ENCODE data around the gene TSHZ2.
"Not testable (repeated sequence)": the region's sequence is repeated elsewhere in the genome, so short reads cannot be mapped to it uniquely, and the experiment has no call there.

Gene TSHZ2

GRCh38 chr20:53523615-53524014, 551.5 kb downstream of the TSHZ2 start:
- not testable (repeated sequence) for H3K9me3 ChIP-seq (ENCODE audit: control insufficient read depth in 5 of 5, low read length in 5 of 5)

GRCh38 chr20:53524589-53525312, 552.6 kb downstream of the TSHZ2 start:
- Histone ChIP-seq H3K36me3 (ENCODE audit: control insufficient read depth in 5 of 5, insufficient read depth in 5 of 5, low read length in 5 of 5) (no peaks in the 10 kb centered on the region), H3K4me3 (ENCODE audit: low read depth in 1 of 5, low read length in 5 of 5) (no peak overlapping the region), H3K4me1 (ENCODE audit: control insufficient read depth in 5 of 5, insufficient read depth in 5 of 5, low read length in 5 of 5) (peaks cover 0 to 1% (median 0%) of the 10 kb centered on the region in 5 donors), H3K9me3 (ENCODE audit: control insufficient read depth in 5 of 5, low read length in 5 of 5) (no peaks in the 10 kb centered on the region), H3K27me3 (ENCODE audit: control insufficient read depth in 5 of 5, insufficient read depth in 4 of 5, low read length in 5 of 5) (no peaks in the 10 kb centered on the region), H3K27ac (ENCODE audit: low read depth, low read length) (no peak overlapping the region), H3K9ac (ENCODE audit: low read length in 5 of 5) (no peak overlapping the region)

More at GRCh38 chr20:53523615-53524014, 551.5 kb downstream of the TSHZ2 start:
- H3K9ac ChIP-seq (ENCODE audit: low read length in 5 of 5); H3K27ac ChIP-seq (ENCODE audit: low read depth, low read length); H3K36me3 ChIP-seq (ENCODE audit: control insufficient read depth in 5 of 5, insufficient read depth in 5 of 5, low read length in 5 of 5); H3K4me3 ChIP-seq (ENCODE audit: low read depth in 1 of 5, low read length in 5 of 5); H3K4me1 ChIP-seq (ENCODE audit: control insufficient read depth in 5 of 5, insufficient read depth in 5 of 5, low read length in 5 of 5); H3K27me3 ChIP-seq (ENCODE audit: control insufficient read depth in 5 of 5, insufficient read depth in 4 of 5, low read length in 5 of 5): not testable (repeated sequence)

GRCh38 chr20:53527196-53527595, 555.0 kb downstream of the TSHZ2 start:
- H3K4me3 ChIP-seq (ENCODE audit: low read depth in 1 of 5, low read length in 5 of 5) = no peak overlapping the region
- H3K27me3 ChIP-seq (ENCODE audit: control insufficient read depth in 5 of 5, insufficient read depth in 4 of 5, low read length in 5 of 5) = no peaks in the 10 kb centered on the region
- no peaks in the 10 kb centered on the region for H3K36me3 ChIP-seq (ENCODE audit: control insufficient read depth in 5 of 5, insufficient read depth in 5 of 5, low read length in 5 of 5)
- H3K4me1 ChIP-seq (ENCODE audit: control insufficient read depth in 5 of 5, insufficient read depth in 5 of 5, low read length in 5 of 5) = no peaks in the 10 kb centered on the region
- H3K9me3 ChIP-seq (ENCODE audit: control insufficient read depth in 5 of 5, low read length in 5 of 5) = no peaks in the 10 kb centered on the region
- H3K27ac ChIP-seq (ENCODE audit: low read depth, low read length) = no peak overlapping the region
- H3K9ac ChIP-seq (ENCODE audit: low read length in 5 of 5) = no peak overlapping the region

DNA sequence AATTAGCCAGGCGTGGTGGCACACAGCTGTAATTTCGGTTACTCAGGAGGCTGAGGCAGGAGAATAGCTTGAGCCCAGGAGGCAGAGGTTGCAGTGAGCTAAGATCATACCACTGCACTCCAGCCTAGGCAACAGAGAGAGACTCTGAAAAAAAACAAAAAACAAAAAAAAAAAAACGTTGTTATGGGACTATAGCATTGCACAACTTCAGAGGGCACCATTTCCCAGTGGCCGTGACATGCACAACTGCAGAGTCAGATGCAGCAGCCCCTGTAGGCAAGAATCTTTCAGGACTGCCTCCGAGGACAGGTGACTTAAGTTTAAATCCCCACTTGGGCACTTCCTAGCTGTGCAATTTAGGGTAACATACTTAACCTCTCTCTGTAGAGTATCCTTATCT, 557.5 kb downstream of the TSHZ2 start:
- no peak overlapping the region for H3K9ac ChIP-seq (ENCODE audit: low read length in 5 of 5)
- no peaks in the 10 kb centered on the region for H3K9me3 ChIP-seq (ENCODE audit: control insufficient read depth in 5 of 5, low read length in 5 of 5)
- H3K27me3 ChIP-seq (ENCODE audit: control insufficient read depth in 5 of 5, insufficient read depth in 4 of 5, low read length in 5 of 5) = no peaks in the 10 kb centered on the region
- H3K36me3 ChIP-seq (ENCODE audit: control insufficient read depth in 5 of 5, insufficient read depth in 5 of 5, low read length in 5 of 5) = no peaks in the 10 kb centered on the region
- H3K4me3 ChIP-seq (ENCODE audit: low read depth in 1 of 5, low read length in 5 of 5) = no peak overlapping the region
- H3K27ac ChIP-seq (ENCODE audit: low read depth, low read length) = no peak overlapping the region
- H3K4me1 ChIP-seq (ENCODE audit: control insufficient read depth in 5 of 5, insufficient read depth in 5 of 5, low read length in 5 of 5) = no peaks in the 10 kb centered on the region

GRCh38 chr20:53530440-53530839, 558.3 kb downstream of the TSHZ2 start:
- Histone ChIP-seq H3K9me3 (ENCODE audit: control insufficient read depth in 5 of 5, low read length in 5 of 5) (no peaks in the 10 kb centered on the region), H3K27ac (ENCODE audit: low read depth, low read length) (no peak overlapping the region), H3K27me3 (ENCODE audit: control insufficient read depth in 5 of 5, insufficient read depth in 4 of 5, low read length in 5 of 5) (no peaks in the 10 kb centered on the region), H3K9ac (ENCODE audit: low read length in 5 of 5) (no peak overlapping the region), H3K4me3 (ENCODE audit: low read depth in 1 of 5, low read length in 5 of 5) (no peak overlapping the region), H3K36me3 (ENCODE audit: control insufficient read depth in 5 of 5, insufficient read depth in 5 of 5, low read length in 5 of 5) (no peaks in the 10 kb centered on the region), H3K4me1 (ENCODE audit: control insufficient read depth in 5 of 5, insufficient read depth in 5 of 5, low read length in 5 of 5) (no peaks in the 10 kb centered on the region)

DNA sequence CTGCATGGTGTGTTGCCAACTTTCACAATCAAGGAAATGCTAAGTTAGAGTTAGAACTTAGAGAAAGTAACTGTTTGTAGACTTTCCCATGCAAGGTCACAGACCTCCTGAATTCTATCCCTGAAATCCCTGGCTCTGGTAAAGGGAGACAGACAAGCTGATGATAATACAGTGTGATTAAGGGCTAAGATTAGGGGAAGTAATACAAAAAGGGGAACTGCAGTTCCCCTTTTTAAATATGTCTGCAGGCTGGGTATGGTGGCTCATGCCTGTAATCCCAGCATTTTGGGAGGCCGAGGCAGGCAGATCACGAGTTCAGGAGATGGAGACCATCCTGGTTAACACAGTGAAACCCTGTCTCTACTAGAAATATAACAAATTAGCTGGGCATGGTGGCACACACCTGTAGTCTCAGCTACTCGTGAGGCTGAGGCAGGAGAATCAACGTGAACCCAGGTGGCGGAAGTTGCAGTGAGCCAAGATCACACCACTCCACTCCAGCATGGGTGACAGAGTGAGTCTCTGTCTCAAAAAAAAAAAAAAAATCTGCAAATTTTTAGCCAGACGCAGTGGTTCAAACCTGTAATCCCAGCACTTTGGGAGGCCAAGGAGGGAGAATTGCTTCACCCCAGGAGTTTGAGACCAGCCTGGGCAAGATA, 560.6 kb downstream of the TSHZ2 start:
- not testable (repeated sequence) for H3K9me3 ChIP-seq (ENCODE audit: control insufficient read depth in 5 of 5, low read length in 5 of 5); H3K4me1 ChIP-seq (ENCODE audit: control insufficient read depth in 5 of 5, insufficient read depth in 5 of 5, low read length in 5 of 5); H3K36me3 ChIP-seq (ENCODE audit: control insufficient read depth in 5 of 5, insufficient read depth in 5 of 5, low read length in 5 of 5); H3K9ac ChIP-seq (ENCODE audit: low read length in 5 of 5); H3K27me3 ChIP-seq (ENCODE audit: control insufficient read depth in 5 of 5, insufficient read depth in 4 of 5, low read length in 5 of 5); H3K27ac ChIP-seq (ENCODE audit: low read depth, low read length); H3K4me3 ChIP-seq (ENCODE audit: low read depth in 1 of 5, low read length in 5 of 5)

DNA sequence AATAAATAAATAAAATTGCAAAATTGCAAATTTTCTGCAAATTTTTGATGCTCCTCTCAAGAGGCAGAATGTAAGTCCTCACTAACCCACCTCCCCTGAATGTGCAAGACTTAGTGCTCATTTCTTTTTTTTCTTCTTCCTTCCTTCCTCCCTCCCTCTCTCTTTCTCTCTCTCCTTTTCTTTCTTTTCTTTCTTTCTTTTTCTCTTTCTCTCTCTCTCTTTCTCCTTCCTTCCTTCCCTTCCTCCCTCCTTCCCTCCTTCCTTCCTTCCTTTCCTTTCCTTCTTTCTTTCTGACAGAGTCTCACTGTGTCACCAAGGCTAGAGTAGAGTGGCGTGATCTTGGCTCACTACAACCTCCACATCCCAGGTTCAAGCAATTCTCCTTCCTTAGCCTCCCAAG, 561.3 kb downstream of the TSHZ2 start:
- no peaks in the 10 kb centered on the region for H3K9me3 ChIP-seq (ENCODE audit: control insufficient read depth in 5 of 5, low read length in 5 of 5)
- no peaks in the 10 kb centered on the region for H3K27me3 ChIP-seq (ENCODE audit: control insufficient read depth in 5 of 5, insufficient read depth in 4 of 5, low read length in 5 of 5)
- no peaks in the 10 kb centered on the region for H3K4me1 ChIP-seq (ENCODE audit: control insufficient read depth in 5 of 5, insufficient read depth in 5 of 5, low read length in 5 of 5)
- H3K9ac ChIP-seq (ENCODE audit: low read length in 5 of 5) = no peak overlapping the region
- no peaks in the 10 kb centered on the region for H3K36me3 ChIP-seq (ENCODE audit: control insufficient read depth in 5 of 5, insufficient read depth in 5 of 5, low read length in 5 of 5)
- no peak overlapping the region for H3K4me3 ChIP-seq (ENCODE audit: low read depth in 1 of 5, low read length in 5 of 5)
- H3K27ac ChIP-seq (ENCODE audit: low read depth, low read length) = no peak overlapping the region

GRCh38 chr20:53534037-53534436, 561.9 kb downstream of the TSHZ2 start:
- Histone ChIP-seq H3K27me3 (ENCODE audit: control insufficient read depth in 5 of 5, insufficient read depth in 4 of 5, low read length in 5 of 5) (no peaks in the 10 kb centered on the region), H3K4me1 (ENCODE audit: control insufficient read depth in 5 of 5, insufficient read depth in 5 of 5, low read length in 5 of 5) (peaks cover 0 to 3% (median 1%) of the 10 kb centered on the region in 5 donors), H3K27ac (ENCODE audit: low read depth, low read length) (no peak overlapping the region), H3K9ac (ENCODE audit: low read length in 5 of 5) (no peak overlapping the region), H3K36me3 (ENCODE audit: control insufficient read depth in 5 of 5, insufficient read depth in 5 of 5, low read length in 5 of 5) (no peaks in the 10 kb centered on the region), H3K4me3 (ENCODE audit: low read depth in 1 of 5, low read length in 5 of 5) (no peak overlapping the region), H3K9me3 (ENCODE audit: control insufficient read depth in 5 of 5, low read length in 5 of 5) (no peaks in the 10 kb centered on the region)

DNA sequence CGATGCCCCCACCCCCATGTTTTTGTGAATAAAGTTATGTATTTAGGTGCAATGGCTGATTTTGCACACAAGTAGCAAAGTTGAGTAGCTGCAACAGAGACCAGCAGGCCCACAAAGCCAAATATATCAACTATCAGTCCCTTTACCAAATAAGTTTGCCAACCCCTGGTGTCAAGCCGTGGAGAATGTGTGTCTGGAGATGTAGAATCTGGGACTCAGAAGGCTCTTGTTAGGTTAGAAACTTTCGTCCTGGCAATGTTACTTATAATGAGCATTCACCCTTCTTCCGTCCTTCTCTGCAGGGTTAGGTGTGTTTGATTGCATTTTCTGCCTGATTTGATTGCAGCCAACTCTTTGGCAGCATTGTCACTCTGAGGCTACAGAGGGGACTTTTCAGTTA, 563.7 kb downstream of the TSHZ2 start:
- Histone ChIP-seq H3K4me3 (ENCODE audit: low read depth in 1 of 5, low read length in 5 of 5) (no peak overlapping the region), H3K9ac (ENCODE audit: low read length in 5 of 5) (no peak overlapping the region), H3K9me3 (ENCODE audit: control insufficient read depth in 5 of 5, low read length in 5 of 5) (no peaks in the 10 kb centered on the region), H3K27me3 (ENCODE audit: control insufficient read depth in 5 of 5, insufficient read depth in 4 of 5, low read length in 5 of 5) (no peaks in the 10 kb centered on the region), H3K27ac (ENCODE audit: low read depth, low read length) (no peak overlapping the region), H3K4me1 (ENCODE audit: control insufficient read depth in 5 of 5, insufficient read depth in 5 of 5, low read length in 5 of 5) (peaks cover 0 to 10% (median 7%) of the 10 kb centered on the region in 5 donors), H3K36me3 (ENCODE audit: control insufficient read depth in 5 of 5, insufficient read depth in 5 of 5, low read length in 5 of 5) (no peaks in the 10 kb centered on the region)

DNA sequence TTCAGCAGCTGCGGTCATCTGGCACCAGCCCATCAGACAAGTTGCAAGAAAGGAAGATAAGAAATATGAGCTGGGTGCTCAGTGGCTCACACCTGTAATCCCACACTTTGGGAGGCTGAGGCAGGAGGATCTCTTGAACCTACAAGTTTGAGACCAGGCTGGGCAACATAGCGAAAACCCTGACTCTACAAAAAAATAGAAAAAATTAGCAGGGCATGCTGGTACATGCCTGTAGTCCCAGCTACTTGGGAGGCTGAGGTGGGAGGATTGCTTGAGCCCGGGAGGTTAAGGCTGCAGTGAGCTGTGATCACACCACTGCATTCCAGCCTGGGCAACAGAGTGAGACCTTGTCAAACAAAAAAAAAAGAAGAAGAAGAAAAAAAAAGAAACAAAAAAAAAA, 564.2 kb downstream of the TSHZ2 start:
- H3K9ac ChIP-seq (ENCODE audit: low read length in 5 of 5); H3K36me3 ChIP-seq (ENCODE audit: control insufficient read depth in 5 of 5, insufficient read depth in 5 of 5, low read length in 5 of 5); H3K9me3 ChIP-seq (ENCODE audit: control insufficient read depth in 5 of 5, low read length in 5 of 5); H3K4me1 ChIP-seq (ENCODE audit: control insufficient read depth in 5 of 5, insufficient read depth in 5 of 5, low read length in 5 of 5); H3K27me3 ChIP-seq (ENCODE audit: control insufficient read depth in 5 of 5, insufficient read depth in 4 of 5, low read length in 5 of 5); H3K4me3 ChIP-seq (ENCODE audit: low read depth in 1 of 5, low read length in 5 of 5); H3K27ac ChIP-seq (ENCODE audit: low read depth, low read length): not testable (repeated sequence)
